ENCODE measurements around the gene SMG6. TPM values are rescaled to one million over a fixed set of nuclear protein-coding genes. Genes with fewer than 3 reads are reported as not detected.

The SMG6 gene
- total RNA-seq, 1 experiment from 2014 or later, result 15.3 TPM

DNA sequence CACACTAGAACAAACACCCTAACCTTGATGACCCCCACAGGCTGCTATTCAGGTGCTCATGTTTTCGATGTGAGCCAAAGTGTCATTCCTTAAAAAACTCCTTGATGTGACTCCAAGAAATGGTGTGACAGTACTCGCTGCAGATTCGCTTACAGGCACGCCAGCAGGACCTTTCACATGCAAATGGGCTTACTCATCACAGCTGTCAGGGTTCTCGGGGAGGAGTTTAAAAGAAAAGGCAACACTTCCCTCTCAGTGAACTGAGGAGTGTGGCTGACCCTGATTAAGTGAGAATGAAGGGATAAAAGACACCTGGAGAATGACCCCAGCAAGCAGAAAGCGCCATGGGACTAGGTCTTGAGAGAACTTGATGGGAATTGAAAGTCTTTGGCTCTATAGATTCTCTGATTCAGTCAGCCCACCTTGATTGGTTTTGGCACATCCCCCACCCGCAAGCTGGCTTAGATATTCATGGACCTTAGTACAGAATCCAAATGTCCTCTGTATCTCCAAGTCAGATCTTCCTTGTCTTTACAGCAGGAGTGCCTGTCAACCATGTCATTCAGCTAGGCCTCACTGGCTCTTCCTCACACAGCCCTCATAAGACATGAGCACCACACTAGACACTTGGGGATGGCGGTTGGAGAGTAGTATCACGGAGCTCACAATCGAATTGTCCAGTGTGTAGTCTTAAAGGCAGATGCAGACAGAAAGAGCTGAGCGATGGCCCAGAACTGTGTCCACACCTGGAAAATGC is 166.1 kb downstream of the SMG6 start:
- Histone ChIP-seq H3K27me3 (no peaks in the 10 kb centered on the region), H3K9me3 (no peaks in the 10 kb centered on the region), H3K36me3 (no peaks in the 10 kb centered on the region), H3K4me3 (no peak overlapping the region)
- DNase-seq, result no peak

DNA sequence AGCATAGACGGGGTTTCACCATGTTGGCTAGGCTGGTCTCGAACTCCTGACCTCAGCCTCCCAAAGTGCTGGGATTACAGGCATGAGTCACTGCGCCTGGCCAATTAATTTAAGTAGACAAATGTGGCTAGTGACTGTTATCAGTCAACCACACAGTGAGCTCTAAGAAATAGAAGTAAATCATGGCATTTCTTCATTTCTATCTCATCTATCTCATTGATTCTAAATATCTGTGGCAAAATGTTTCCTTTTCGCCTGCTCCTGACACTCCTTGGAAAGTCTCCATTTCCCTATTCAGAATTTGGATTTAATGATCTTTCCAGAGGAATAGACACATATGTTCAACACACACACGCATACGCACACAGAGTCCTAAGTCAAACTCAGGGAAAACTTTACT is 167.3 kb downstream of the SMG6 start:
- Histone ChIP-seq H3K4me3 (no peak overlapping the region), H3K9me3 (no peaks in the 10 kb centered on the region), H3K27me3 (no peaks in the 10 kb centered on the region), H3K36me3 (no peaks in the 10 kb centered on the region)
- no peak for DNase-seq

DNA sequence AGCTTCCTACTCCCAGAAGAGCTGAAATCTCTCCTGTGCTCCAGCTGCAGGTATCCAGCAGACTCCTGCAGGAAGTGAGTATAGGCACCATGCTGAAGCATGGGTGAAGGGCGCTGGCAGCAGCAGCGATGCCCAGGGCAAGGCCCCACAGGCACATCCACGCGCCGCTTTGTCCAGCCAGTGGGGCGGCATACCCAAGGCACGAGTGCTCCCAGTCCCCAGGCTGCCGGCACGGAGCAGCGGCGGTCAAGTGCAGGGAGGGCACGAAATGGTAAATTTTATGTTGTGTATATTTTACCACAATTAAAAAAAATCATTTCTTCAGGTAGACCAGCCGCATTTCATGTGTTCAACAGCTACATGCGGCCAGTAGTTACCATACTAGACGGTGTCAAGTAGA is 175.6 kb downstream of the SMG6 start:
- Histone ChIP-seq H3K9me3 (no peaks in the 10 kb centered on the region), H3K27me3 (no peaks in the 10 kb centered on the region), H3K36me3 (no peaks in the 10 kb centered on the region), H3K4me3 (no peak overlapping the region)
- DNase-seq, result no peak

DNA sequence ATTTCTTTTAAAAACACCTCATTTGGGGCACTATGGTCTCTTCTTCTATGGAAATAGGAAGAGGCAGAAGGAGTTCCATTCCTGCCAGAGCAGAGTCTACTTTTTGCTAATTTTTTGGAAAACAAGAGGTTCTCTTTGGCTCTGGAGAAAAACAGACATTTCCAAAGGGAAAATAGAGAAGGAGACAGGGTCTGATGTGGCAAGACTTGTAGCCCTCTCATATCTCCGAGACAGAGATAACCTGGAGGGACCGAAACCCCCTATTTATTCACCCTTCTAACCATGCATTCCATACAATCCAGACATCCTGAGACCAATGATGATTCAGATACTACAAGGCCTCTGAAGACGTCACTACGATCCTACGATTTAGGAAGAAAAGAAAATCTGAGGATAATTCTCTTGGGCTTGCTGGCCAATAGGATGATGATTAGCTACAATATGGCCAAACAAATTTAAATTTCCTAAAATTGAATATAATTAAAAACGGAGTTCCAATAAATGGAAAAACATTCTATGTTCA is 178.5 kb downstream of the SMG6 start:
- Histone ChIP-seq H3K4me3 (no peak overlapping the region), H3K27me3 (no peaks in the 10 kb centered on the region), H3K36me3 (no peaks in the 10 kb centered on the region), H3K9me3 (no peaks in the 10 kb centered on the region)
- DNase-seq, result no peak

DNA sequence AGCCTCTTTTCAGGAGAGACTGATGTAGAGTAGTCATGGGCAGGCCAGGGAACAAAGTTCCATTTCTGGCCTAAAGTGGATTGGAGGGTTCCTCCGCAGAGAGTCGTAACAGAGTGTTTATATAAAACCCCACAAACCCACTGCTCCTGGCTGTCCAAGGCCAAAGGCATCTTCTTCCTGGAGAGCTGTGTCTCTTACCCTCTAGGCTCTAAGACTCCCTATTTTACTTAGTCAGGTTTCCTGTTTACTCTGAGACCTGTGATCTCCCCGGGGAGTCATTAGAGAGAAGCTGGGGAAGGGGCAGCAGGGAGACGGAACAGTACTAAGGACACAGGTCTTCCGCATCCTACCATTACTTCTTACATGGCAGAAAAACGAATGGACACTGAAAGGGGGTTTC is 179.2 kb downstream of the SMG6 start:
- Histone ChIP-seq H3K9me3 (no peaks in the 10 kb centered on the region), H3K4me3 (no peak overlapping the region), H3K36me3 (no peaks in the 10 kb centered on the region), H3K27me3 (no peaks in the 10 kb centered on the region)
- DNase-seq, result no peak

DNA sequence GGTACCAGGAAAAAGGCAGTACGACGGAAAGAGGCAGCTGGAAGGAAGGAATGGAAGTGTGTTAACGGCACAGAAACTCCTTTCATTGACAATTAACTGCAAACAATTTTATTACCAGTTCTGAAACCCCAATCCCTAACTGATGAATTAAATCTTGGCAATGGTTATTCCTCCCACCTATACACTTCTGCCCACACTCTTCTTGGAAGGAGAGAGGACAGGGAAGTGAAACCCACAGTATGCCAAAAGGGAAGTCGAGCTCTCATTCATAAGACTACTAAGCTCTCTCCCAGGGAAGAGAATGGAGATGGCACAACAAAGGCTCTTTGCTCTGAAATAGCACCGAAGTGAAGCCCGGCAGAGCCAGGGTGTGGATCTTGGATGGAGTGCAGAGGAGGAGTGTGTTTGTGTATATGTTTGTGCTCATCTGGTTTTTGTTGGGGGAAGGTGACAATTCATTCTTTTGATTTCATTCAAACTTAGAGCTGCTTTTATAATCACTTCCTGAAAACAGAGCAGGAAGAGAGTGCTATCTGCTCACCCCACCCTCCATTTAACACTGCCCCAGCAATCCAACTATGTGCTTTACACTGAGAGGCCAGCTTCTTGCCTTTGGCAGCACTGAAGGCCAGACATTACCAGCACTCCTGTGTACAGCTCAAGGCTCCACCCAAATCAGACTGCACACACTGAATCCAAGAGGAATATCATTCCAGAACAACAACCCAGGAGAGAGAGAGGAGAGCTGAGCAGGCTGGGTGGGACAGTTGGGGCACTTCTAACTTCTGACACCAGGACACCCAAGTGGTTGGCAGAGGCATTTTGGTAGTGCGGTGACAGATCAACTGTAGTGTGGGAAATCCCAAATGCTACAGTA is 180.0 kb downstream of the SMG6 start:
- Histone ChIP-seq H3K9me3 (no peaks in the 10 kb centered on the region), H3K27me3 (no peaks in the 10 kb centered on the region), H3K36me3 (no peaks in the 10 kb centered on the region), H3K4me3 (no peak overlapping the region)
- DNase-seq, result peak; percentile 27

DNA sequence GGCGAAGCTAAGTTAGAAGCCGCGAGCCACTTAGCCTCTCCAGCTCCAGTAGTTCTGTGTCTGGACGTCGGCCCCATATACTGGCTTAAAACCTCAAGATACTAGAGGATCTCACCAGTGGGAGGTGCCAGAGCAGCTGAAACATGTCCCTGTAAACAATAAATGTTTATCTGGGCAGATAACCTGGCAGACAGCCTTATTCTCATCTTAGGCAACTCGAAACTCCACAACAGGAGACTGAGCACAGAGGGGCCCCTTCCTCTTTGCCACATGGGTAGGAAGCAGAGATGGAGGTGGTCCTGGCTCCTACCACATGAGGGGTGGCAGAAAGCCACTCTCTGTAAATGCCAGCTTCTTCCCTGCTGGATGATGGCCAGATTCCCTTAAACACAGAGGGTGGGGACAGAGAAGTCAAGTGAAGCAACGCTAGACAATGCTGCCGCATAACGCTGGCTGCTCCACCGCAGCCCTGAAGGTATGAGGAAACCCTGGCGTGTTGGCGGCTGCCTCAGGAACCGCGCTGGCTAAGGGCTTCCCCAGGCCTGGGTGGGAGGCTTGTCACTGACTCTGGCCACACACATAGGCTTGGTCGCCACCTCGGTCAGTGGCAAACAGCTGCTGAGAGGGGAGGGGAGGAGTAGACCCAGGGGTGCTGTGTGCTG is 180.8 kb downstream of the SMG6 start:
- no peak overlapping the region for H3K4me3 ChIP-seq
- no peaks in the 10 kb centered on the region for H3K27me3 ChIP-seq
- no peaks in the 10 kb centered on the region for H3K36me3 ChIP-seq
- DNase-seq, result peak; percentile 23
- no peaks in the 10 kb centered on the region for H3K9me3 ChIP-seq

DNA sequence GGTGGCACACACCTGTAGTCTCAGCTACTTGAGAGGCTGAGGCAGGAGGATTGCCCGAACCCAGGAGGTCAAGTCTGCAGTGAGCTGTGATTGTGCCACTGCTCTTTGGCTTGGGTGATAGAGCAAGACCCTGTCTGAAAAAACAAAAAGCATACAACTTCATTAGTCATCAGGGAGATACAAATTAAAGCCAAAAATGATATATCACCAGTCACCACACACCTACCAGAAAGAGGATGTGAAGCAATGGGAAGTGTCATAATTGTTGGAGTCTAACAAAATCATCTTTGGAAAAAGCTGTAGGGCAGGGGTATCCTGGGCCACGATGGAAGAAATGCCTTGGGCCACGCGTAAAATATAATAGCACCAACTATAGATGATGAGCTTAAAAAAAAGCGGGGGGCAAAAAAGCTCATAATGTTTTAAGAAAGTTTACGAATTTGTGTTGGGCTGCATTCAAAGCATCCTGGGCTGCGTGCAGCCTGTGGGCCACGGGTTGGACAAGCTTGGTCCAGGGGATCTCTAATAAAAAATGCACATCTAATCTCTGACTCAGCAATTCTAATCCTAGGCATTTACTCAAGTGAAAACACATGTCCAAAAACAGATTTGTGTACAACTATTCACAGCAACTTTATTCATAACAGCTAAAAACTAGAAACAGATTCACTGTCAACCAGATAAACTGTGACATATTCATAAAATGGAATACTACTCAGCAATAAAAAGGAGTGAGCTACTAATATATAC is 182.8 kb downstream of the SMG6 start:
- no peaks in the 10 kb centered on the region for H3K27me3 ChIP-seq
- no peaks in the 10 kb centered on the region for H3K9me3 ChIP-seq
- no peak overlapping the region for H3K4me3 ChIP-seq
- peak; percentile 14 for DNase-seq
- no peaks in the 10 kb centered on the region for H3K36me3 ChIP-seq

DNA sequence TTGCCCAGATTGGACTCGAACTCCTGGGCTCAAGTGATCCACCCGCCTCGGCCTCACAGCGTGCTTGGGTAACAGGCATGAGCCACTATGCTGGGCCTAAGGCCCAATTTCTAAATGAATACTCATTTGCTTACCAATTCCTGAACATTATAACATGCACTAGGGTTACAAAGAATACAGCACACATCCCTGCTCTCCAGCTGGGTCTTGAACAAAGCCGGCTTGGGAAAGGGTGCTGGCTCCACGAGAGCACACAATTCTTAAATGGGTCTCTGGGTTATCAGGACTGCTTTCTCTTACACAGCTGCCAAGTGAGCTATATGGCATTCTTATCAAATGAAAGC is 190.3 kb downstream of the SMG6 start:
- Histone ChIP-seq H3K9me3 (no peaks in the 10 kb centered on the region), H3K27me3 (no peaks in the 10 kb centered on the region), H3K36me3 (no peaks in the 10 kb centered on the region), H3K4me3 (no peak overlapping the region)
- DNase-seq, result no peak

DNA sequence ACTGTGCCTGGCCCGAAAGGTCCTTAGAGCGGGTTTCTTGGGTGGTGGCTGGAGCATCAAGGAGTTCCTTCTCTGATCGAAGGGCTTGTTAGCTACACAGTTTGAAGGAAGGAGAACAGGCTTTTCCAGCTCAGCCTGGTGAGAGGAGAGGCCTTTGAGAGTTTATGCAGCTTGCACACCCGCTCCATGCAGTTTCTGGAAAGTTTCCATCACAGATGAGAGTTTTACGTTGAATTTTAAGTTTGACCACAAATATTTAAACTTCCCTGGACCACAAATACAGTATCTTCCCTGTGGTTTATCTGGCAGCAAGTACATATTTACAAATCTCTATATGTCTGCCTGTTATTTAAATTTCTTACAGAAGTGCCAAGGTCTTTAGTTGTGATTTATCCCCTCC is 191.9 kb downstream of the SMG6 start:
- H3K36me3 ChIP-seq, result no peaks in the 10 kb centered on the region
- H3K27me3 ChIP-seq, result no peaks in the 10 kb centered on the region
- no peak overlapping the region for H3K4me3 ChIP-seq
- DNase-seq, result no peak
- H3K9me3 ChIP-seq, result no peaks in the 10 kb centered on the region

DNA sequence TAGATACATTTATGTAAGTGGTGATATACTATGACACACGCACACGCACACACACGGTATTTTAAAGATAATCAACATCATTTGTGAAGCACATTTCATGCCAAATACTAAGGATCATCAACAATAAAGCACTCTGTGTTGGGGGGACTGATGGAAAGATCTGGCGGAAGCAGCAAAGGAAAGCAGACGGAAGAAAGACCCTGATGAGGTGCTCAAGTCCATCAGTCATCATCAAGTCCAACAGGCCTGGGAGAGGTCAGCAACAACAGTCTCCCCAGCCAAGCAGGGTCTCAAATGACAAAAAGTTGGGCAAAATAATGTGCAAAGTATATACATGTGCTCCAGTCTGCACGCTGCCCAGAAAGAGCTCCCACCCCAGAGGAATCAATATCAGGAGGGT is 193.1 kb downstream of the SMG6 start:
- no peaks in the 10 kb centered on the region for H3K27me3 ChIP-seq
- H3K36me3 ChIP-seq, result no peaks in the 10 kb centered on the region
- H3K4me3 ChIP-seq, result no peak overlapping the region
- DNase-seq, result no peak
- no peaks in the 10 kb centered on the region for H3K9me3 ChIP-seq

DNA sequence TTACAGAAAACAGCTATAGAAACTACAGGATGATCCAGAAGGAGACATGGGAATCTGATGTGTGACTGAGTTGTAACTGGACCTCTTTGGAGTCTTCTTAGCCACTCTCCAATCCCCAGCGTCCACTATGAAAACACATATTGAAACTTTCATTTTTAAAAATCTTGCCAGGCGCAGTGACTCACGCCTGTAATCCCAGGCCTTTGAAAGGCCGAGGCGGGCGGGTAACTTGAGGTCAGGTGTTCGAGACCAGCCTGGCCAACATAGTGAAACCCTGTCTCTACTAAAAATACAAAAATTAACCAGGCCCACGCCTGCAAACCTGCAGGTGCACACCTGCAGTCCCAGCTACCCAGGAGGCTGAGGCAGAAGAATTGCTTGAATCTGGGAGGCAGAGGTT is 195.4 kb downstream of the SMG6 start:
- H3K9me3 ChIP-seq, result no peaks in the 10 kb centered on the region
- DNase-seq, result no peak
- H3K4me3 ChIP-seq, result no peak overlapping the region
- H3K36me3 ChIP-seq, result no peaks in the 10 kb centered on the region
- H3K27me3 ChIP-seq, result no peaks in the 10 kb centered on the region

DNA sequence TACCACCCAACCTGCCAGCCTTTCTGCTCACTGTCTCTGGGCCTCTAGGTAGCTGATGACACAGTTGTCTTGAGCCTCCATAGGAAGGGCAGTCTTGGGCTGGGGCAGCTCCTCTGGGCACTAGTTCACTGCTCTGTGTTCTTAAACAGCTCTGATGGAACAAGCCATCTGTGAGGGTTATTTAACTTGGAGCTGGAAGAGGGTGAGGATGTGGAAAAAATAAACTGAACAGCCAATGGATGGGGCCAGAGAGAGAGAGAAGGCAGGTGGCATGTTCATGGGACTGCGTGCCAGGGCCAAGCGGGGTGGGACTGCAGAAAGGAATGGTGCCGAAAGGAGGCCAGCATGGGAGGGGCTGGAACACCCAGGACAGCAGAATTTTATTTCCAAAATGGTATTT is 196.1 kb downstream of the SMG6 start:
- no peaks in the 10 kb centered on the region for H3K27me3 ChIP-seq
- no peak for DNase-seq
- no peak overlapping the region for H3K4me3 ChIP-seq
- no peaks in the 10 kb centered on the region for H3K36me3 ChIP-seq
- no peaks in the 10 kb centered on the region for H3K9me3 ChIP-seq

DNA sequence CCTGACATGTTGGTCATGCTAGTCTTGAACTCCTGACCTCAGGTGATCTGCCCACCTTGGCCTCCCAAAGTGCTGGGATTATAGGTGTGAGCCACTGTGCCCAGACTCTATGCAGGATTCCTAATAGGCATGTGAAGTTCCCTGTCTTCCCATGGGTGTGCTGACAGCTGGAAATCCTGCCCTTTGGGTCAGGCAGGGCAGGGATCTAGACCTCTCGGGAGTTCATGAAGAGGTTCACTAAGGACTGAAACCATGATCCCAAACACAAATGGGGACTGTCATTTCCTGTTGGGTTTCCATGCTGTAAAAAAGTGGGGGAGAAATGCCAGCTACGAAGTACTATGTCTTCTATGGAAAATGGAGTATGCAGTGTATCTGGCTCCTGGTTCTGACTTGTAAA is 196.5 kb downstream of the SMG6 start:
- no peaks in the 10 kb centered on the region for H3K36me3 ChIP-seq
- no peak overlapping the region for H3K4me3 ChIP-seq
- no peak for DNase-seq
- no peaks in the 10 kb centered on the region for H3K9me3 ChIP-seq
- no peaks in the 10 kb centered on the region for H3K27me3 ChIP-seq

DNA sequence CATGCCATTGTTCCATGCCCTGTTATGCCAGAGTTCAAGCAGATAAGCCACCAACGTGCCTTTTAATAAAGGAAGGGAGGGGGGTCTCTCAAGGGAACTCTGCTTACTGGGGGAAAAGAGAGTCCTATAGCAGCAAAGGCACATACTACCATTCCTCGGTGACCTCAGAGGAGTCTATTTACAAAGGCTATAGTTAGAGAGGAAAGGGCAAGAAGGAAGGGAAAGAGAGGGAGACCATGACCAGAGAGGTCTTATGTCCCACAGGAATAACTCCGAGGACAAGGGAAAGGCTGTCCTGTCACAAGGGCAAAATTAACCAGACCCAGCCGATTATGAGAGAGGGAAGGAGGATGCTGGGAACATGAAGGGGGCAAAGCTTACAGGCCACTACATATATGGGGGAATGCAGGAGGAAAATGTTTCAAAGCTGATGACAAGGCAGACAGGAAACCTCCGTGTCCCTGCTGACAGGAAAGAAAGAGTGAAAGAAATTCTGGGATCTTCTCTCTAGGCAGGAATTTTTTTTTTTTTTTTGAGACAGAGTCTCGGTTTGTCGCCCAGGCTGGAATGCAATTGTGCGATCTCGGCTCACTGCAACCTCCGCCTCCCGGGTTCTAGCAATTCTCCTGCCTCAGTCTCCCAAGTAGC is 197.2 kb downstream of the SMG6 start:
- H3K36me3 ChIP-seq, result no peaks in the 10 kb centered on the region
- no peaks in the 10 kb centered on the region for H3K27me3 ChIP-seq
- H3K9me3 ChIP-seq, result no peaks in the 10 kb centered on the region
- H3K4me3 ChIP-seq, result no peak overlapping the region
- no peak for DNase-seq

DNA sequence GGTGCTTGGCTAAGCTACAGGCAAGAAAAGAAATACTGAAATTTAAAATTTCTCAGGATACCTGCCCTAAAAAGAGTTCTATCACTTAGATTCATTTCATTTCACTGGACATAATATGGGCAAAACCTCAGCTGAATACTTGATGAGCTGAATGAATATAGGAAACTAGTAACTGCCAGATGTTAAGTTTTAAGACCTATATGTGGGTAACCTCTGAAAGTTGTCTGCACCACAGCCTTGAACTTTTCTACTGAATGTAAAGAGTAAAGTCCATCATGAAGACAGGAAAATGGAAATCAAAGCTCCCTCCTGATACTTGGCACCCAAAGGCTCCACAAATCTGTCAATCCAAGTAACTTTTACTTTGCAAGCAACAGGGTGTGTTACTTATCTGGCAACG is 197.9 kb downstream of the SMG6 start:
- no peaks in the 10 kb centered on the region for H3K27me3 ChIP-seq
- H3K9me3 ChIP-seq, result no peaks in the 10 kb centered on the region
- no peak overlapping the region for H3K4me3 ChIP-seq
- DNase-seq, result no peak
- no peaks in the 10 kb centered on the region for H3K36me3 ChIP-seq
